ENCODE results near the gene SSUH2. TPM values are rescaled to one million over a fixed set of nuclear protein-coding genes. Genes with fewer than 3 reads are reported as not detected.
A peak's percentile ranks its signal among the peaks of the same experiment; 100 is the strongest.

The SSUH2 gene
- total RNA-seq, 2 experiments from 2014 or later: not detected

DNA sequence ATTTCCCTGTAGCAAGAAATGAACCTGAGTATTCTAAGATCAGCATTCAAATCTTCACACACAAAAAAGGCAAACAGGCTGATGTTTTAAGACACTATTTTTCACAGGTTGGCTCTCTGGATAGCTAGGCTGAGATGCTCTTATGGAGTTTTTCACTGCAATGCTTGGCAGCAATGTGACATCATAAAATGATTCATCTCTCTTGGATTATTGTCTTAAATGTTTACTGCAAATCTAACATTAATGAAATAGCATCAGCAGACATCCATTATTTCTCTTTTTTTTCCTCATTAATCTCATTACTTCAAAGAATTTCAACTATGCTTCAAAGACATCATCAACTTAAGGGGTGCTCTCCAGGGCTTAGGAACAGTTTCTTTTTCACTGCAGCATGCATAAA lies 23.6 kb upstream of the SSUH2 start:
- Mint-ChIP-seq H3K4me3 (no peak overlapping the region), H3K27me3 (peaks cover 21% of the 10 kb centered on the region), H3K27ac (no peak overlapping the region), H3K36me3 (no peaks in the 10 kb centered on the region), H3K9me3 (no peaks in the 10 kb centered on the region), H3K4me1 (ENCODE audit: low read depth) (no peaks in the 10 kb centered on the region)
- ChIA-PET POLR2A (no interaction called here), CTCF (no interaction called here)
- intact Hi-C loops (cut with micrococcal nuclease): no loop called here
- no peak for DNase-seq

DNA sequence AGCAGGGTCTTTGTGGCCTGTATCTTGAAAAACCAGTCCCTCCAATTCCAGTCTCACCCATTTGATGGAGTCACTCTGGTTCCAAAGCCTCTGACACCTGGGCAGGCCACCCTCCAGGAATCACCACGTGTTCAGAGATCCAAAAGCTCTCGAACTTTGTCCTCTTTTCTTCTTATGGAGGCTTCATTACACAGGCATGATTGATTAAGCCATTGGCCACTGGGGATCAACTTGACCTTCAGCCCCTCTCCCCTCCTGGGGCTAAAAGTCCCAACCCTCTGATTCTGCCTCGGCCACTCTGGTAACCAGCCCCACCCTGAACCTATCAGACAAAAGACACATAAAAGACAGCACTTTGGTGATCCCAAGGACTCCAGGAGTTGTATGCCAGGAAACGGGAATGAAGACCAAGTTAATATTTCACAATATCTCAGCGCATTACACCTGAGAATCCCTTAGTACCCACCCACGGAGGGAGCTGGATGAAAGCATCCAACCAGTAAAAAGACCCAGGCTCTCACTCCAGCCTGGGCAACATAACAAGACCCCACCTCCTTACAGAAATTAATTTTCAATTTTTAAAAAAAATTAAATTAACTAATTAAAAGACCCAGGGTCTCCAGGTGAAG lies 23.0 kb upstream of the SSUH2 start:
- intact Hi-C loops (cut with micrococcal nuclease): no loop called here
- Mint-ChIP-seq H3K4me1 (ENCODE audit: low read depth) (no peaks in the 10 kb centered on the region), H3K9me3 (no peaks in the 10 kb centered on the region), H3K36me3 (no peaks in the 10 kb centered on the region), H3K4me3 (no peak overlapping the region), H3K27me3 (peaks cover 21% of the 10 kb centered on the region), H3K27ac (no peak overlapping the region)
- CTCF ChIA-PET: no interaction called here
- POLR2A ChIA-PET: no interaction called here
- no peak for DNase-seq

DNA sequence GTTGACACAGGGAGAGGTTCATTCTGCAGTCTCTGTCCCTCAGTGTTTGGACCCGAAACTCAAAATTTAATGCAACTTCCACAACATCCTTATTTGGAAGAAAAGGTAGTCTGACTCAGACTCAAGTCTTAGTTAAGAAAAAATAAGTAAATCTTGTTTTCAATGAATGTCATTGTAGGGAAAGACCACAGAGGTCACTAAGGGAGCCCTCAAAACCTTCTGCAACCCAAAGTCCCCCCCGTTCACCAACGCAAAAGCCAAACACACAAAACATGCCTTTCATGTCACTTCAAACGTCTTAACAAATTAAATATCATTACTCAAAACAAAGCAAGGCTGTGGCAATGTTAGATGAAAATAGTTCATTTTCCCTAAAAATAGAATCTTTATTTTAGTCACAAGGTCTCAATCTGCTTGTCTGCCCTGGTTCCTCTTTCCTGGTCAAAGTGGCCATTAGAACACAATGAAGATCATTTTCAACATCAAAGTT lies 20.9 kb upstream of the SSUH2 start:
- no peak overlapping the region for H3K27ac Mint-ChIP-seq
- intact Hi-C loops (cut with micrococcal nuclease): no loop called here
- POLR2A ChIA-PET: no interaction called here
- no peaks in the 10 kb centered on the region for H3K9me3 Mint-ChIP-seq
- no peaks in the 10 kb centered on the region for H3K36me3 Mint-ChIP-seq
- CTCF ChIA-PET: no interaction called here
- no peak overlapping the region for H3K4me3 Mint-ChIP-seq
- H3K4me1 Mint-ChIP-seq (ENCODE audit: low read depth): no peaks in the 10 kb centered on the region
- DNase-seq: no peak
- peaks cover 24% of the 10 kb centered on the region for H3K27me3 Mint-ChIP-seq

DNA sequence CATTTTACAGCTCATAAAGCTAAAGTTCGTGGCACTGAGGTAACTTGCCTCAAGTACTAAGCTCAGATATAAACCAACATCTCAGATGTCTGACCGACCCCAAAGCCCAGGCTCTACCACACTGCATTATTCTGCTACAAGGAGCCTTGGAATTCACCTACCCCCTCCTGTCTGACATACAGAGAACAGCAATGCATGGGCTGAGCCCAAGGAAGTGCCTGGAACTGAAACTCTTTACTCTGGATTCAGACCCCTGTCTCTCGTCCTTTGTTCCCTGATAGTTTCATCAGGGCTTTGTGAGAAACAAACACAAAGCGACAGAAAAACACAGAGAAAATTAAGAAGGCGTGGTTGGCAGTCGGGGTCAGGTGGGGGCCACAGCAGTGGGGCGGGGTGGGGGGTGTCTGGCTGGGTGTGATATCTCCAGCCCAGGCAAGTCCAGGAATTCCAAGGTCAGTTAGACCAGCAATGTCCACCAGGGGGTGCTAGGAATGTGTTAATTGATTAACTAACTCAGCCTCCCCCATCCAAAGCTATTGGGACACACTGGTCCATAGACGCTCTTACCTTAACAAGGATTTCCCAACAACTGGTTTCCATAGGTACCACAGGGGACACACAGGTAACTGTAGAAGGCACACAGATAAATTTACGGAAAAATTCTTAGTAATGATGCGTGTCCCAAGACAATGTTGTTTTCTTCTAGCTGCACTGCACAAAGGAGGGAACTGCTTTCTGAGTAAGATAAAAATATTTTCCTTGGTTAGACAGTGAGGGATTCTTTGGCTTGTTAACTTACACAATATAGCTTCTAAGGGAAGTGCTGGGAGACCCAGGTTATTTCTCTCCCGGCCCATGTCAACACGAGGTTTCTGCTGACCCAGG lies 18.8 kb upstream of the SSUH2 start:
- Mint-ChIP-seq H3K27me3 (peaks cover 32% of the 10 kb centered on the region), H3K27ac (no peak overlapping the region), H3K9me3 (no peaks in the 10 kb centered on the region), H3K4me1 (ENCODE audit: low read depth) (no peaks in the 10 kb centered on the region), H3K36me3 (no peaks in the 10 kb centered on the region), H3K4me3 (no peak overlapping the region)
- peak; percentile 61 for DNase-seq
- ChIA-PET CTCF (interaction anchor here (0.9 to 1.3 kb wide), 6 partner anchors 14 to 610 kb away, joined by 3 to 6 read pairs (median 4); partner anchors contain the start of gene OXTR), POLR2A (no interaction called here)
- intact Hi-C loops (cut with micrococcal nuclease): no loop called here

DNA sequence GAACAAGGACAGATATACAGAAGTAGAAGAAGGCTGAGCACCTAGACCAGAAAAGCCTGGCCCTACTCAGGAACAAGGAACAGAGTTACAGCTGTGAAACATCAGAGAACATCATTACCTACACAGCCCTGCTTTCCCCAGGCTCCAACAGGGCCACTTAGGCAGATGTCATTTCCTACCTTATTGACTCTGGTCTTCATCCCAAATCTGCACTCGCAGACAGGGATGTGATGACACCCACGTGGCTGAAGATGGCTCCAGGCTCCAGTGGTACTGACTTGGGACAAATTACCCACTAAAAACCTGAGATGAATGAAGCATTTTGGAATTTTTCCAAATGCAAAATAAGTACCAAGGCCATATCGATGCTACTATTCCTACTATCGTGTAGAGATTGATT lies 18.0 kb upstream of the SSUH2 start:
- DNase-seq: no peak
- intact Hi-C loops (cut with micrococcal nuclease): no loop called here
- CTCF ChIA-PET: interaction anchor here (1.1 to 1.3 kb wide), 3 partner anchors 14 to 611 kb away, joined by 3 to 5 read pairs (median 3); no protein-coding TSS in a partner anchor
- POLR2A ChIA-PET: no interaction called here
- H3K27ac Mint-ChIP-seq: no peak overlapping the region
- peaks cover 30% of the 10 kb centered on the region for H3K27me3 Mint-ChIP-seq
- H3K9me3 Mint-ChIP-seq: no peaks in the 10 kb centered on the region
- no peaks in the 10 kb centered on the region for H3K36me3 Mint-ChIP-seq
- no peaks in the 10 kb centered on the region for H3K4me1 Mint-ChIP-seq (ENCODE audit: low read depth)
- H3K4me3 Mint-ChIP-seq: no peak overlapping the region

DNA sequence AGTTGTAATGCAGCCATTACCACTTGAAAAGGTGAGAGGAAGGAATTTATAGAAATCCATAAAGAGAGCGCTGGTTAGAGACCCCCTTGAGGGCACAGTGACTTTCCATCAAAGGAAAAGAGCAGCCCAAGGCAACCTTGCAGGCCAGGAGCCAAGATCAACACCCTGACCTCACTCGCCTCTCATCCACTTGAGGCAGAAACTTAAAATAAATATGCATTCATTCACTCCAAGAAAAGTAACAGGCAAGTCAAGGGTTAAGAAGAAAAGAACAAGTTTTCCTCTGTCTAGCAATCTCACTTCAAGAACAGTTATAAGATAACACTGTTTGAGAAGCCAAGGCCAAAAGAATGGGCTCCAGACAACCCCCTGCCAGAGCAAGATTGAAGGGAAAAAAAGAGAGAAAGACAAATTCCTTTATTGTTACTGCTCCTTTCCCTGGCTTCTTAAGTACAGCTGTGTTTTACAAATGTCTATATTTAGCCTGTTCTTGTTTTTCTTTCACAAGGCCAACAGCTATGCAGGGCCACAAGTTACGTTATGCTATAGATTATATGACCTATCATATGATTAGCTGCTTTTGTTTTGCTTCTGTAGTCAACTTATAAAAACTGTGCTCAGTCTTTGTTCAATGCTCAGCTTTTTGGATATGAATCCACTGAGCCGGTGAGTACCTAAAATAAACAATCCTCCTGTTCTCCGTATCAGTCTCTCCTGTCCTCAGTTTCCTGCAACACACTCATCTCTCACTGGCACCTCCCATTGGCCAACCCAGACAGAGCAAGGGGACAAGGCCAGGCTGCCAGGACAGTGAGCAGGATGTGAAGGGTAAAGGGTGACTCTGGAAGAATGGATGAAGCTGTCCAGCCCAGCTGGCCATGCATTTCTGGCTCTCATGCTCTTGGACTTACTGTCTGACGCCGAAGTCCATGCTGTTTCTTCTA lies 15.8 kb upstream of the SSUH2 start:
- peaks cover 23% of the 10 kb centered on the region for H3K27me3 Mint-ChIP-seq
- ChIA-PET POLR2A (no interaction called here), CTCF (no interaction called here)
- no peak overlapping the region for H3K4me3 Mint-ChIP-seq
- no peaks in the 10 kb centered on the region for H3K4me1 Mint-ChIP-seq (ENCODE audit: low read depth)
- no peaks in the 10 kb centered on the region for H3K36me3 Mint-ChIP-seq
- DNase-seq: no peak
- H3K9me3 Mint-ChIP-seq: no peaks in the 10 kb centered on the region
- intact Hi-C loops (cut with micrococcal nuclease): no loop called here
- H3K27ac Mint-ChIP-seq: no peak overlapping the region

DNA sequence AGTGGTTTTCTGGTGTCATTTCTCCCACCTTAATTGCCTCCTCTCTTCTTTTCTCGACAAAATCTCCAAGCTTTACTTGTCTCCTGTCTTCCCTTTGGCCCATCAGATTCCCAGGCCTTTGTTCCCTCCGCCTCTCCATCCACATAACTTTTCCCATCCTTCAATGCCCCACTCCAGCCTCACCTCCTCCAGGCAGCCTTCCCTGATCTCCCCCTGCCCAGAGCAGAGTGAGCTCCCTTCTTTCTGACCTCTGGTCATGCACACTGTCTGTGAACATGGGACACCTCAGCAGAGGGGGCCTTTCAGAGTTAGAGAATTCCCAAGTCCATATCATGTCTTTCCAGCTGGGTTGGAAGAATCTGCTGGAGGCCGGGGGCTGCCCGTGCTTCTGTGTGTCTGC lies 14.6 kb upstream of the SSUH2 start:
- POLR2A ChIA-PET: no interaction called here

DNA sequence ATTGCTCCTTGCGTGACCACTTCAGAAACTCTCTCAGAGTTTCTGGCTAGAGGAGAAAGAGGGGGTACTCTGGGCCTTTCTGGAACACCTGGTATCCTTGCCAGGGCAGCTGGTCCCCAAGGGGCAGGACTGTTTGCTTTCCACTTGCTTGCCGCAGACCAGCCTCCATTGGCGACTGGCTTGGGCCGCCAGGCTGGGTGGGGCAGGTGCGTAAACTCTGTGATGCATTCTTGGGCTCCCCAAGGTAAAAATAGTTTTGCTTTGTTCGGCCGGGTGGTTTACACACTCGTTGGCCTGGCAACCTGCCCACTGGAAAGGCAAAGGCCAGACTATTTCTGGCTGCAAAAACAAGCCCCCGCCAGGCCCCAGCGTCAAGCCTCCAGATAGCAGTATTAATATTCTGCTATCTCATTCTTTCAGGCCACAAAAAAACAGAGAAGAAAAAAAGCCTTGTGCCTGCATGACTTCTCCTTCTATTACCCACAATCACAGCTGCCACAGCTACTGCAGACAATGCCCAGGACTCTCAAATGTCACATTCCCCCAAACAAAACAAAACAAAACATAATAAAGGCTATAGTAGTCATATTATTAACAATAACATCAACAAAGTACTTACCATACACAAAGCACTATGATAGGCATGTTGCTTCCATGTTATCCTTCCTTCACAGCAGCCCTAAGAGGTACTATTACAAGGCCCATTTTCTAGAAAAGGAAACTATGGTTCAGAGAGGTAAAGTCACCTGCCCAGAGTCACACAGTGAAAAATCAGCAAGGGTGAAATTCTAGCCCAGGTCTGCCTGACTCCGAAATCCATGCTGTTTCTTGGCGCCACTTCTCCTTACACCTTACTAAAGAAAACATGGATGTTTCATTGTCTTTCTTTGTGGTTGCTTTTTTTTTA lies 14.0 kb upstream of the SSUH2 start:
- Mint-ChIP-seq H3K27ac (no peak overlapping the region), H3K27me3 (peaks cover 16% of the 10 kb centered on the region), H3K9me3 (peaks cover 2% of the 10 kb centered on the region), H3K36me3 (no peaks in the 10 kb centered on the region), H3K4me1 (ENCODE audit: low read depth) (no peaks in the 10 kb centered on the region), H3K4me3 (no peak overlapping the region)
- intact Hi-C loops (cut with micrococcal nuclease): no loop called here
- ChIA-PET CTCF (no interaction called here), POLR2A (no interaction called here)
- no peak for DNase-seq

More for the DNA sequence above, 14.6 kb upstream of the SSUH2 start:
- Mint-ChIP-seq H3K9me3 (peaks cover under 1% of the 10 kb centered on the region), H3K27me3 (peaks cover 18% of the 10 kb centered on the region), H3K4me1 (ENCODE audit: low read depth) (no peaks in the 10 kb centered on the region), H3K27ac (no peak overlapping the region), H3K4me3 (no peak overlapping the region), H3K36me3 (no peaks in the 10 kb centered on the region)
- intact Hi-C loops (cut with micrococcal nuclease): no loop called here
- no peak for DNase-seq
- CTCF ChIA-PET: no interaction called here

DNA sequence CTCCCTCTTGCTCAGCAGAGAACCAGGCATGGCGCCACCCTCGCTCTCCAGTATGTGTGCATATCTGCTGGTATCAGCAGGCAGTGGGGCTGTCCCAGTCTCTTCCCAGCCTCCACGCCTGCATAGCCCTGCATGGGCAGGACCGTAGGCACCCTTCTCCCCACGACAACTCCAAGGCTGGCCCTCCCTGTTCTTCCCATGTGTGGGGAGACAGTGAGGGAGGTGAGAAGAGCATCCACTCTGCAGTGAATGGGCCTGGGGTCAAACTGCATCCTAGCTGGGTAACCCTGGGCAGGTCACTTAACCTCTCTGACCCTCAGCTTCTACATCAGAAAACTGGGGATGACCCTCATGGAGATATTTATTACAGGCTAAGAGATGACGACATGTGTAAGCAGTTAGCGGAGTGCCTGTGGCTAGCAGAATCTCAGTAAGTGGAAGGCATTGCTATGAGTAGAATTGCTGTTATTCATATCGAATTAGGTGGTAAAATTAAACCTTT lies 13.3 kb upstream of the SSUH2 start:
- Mint-ChIP-seq H3K27ac (no peak overlapping the region), H3K4me1 (ENCODE audit: low read depth) (no peaks in the 10 kb centered on the region), H3K4me3 (no peak overlapping the region), H3K27me3 (peaks cover 16% of the 10 kb centered on the region), H3K9me3 (peaks cover 2% of the 10 kb centered on the region), H3K36me3 (no peaks in the 10 kb centered on the region)
- ChIA-PET POLR2A (no interaction called here), CTCF (no interaction called here)
- DNase-seq: no peak
- intact Hi-C loops (cut with micrococcal nuclease): no loop called here

DNA sequence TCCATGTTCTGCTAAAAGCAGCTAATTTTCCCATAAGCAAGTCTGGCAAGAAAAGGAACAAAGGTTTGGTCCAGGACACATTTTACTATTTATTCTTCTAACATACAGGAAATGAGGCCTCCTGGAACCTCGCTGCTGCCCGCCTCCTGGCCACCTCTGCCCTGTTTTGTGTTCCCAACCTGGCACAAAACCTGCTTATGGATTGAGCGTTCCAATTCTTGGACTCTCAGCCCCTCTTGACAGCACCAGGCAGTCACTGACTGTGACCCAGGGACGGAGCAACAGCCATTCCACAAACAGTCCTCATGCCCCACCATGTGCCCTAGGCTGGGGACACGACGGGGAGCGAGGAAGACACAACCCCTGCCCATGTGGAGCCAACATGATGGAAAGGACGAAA lies 11.6 kb upstream of the SSUH2 start:
- Mint-ChIP-seq H3K4me1 (ENCODE audit: low read depth) (no peaks in the 10 kb centered on the region), H3K9me3 (peaks cover 2% of the 10 kb centered on the region), H3K27me3 (peaks cover 14% of the 10 kb centered on the region), H3K36me3 (no peaks in the 10 kb centered on the region), H3K27ac (no peak overlapping the region), H3K4me3 (no peak overlapping the region)
- CTCF ChIA-PET: no interaction called here
- intact Hi-C loops (cut with micrococcal nuclease): no loop called here
- POLR2A ChIA-PET: no interaction called here
- DNase-seq: no peak

DNA sequence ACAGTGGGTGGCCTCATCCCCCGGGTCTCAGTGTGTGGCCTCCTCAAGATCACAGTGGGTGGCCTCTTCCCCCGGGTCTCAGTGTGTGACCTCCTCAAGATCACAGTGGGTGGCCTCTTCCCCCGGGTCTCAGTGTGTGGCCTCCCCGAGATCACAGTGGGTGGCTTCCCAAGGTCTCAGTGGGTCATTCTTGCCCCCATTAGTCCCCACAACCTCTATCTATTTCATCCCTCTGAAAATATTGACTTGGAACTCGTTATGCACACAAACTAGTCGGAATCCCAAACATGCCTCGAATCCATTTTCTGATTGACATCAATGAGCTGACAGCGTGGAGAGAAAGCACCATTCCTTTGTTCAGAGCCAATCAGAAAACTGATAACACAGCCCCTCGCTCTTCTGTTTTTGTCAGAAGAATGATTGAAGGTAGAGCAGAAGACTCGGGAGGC lies 10.8 kb upstream of the SSUH2 start:
- peaks cover 14% of the 10 kb centered on the region for H3K27me3 Mint-ChIP-seq
- H3K4me1 Mint-ChIP-seq (ENCODE audit: low read depth): no peaks in the 10 kb centered on the region
- ChIA-PET CTCF (no interaction called here), POLR2A (no interaction called here)
- no peak overlapping the region for H3K4me3 Mint-ChIP-seq
- no peak for DNase-seq
- H3K27ac Mint-ChIP-seq: no peak overlapping the region
- intact Hi-C loops (cut with micrococcal nuclease): no loop called here
- H3K36me3 Mint-ChIP-seq: no peaks in the 10 kb centered on the region
- H3K9me3 Mint-ChIP-seq: peaks cover 2% of the 10 kb centered on the region
